T follicular helper cell (primary cell): ENCODE measurements around the gene IRF6.

ENCODE experiments used
- DNase-seq: peaks from one replicate; pipeline ENCODE4 v3.0.0-alpha.2; 2020; ENCODE audit warnings: low read depth

IRF6 gene

GRCh38 chr1:209790286-209791193 is 15.4 kb downstream of the IRF6 start:
- DNase-seq, result no peak

GRCh38 chr1:209789245-209789644 is 16.7 kb downstream of the IRF6 start:
- no peak for DNase-seq

GRCh38 chr1:209787551-209787950 is 18.4 kb downstream of the IRF6 start:
- DNase-seq, result no peak

GRCh38 chr1:209786146-209786545 is 19.8 kb downstream of the IRF6 start:
- no peak for DNase-seq

DNA sequence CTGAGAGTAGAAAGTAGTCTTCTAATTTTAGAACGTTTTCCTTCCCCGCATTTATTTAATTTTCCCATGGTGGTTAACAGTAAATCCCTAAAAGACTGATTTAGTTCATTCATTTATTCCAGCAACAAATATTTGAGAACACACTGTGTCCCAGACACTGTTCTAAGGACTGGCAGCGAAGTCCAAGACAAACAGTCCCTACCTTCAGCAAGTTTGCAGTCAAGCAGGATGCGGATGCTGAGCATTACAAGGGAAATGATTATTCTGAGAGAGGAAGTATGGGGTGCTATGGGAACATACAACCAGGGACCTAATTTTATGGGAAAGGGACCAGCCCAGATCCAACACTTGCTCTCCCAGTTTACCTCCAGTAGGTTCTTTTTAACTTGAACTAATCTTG is 20.4 kb downstream of the IRF6 start:
- no peak for DNase-seq

DNA sequence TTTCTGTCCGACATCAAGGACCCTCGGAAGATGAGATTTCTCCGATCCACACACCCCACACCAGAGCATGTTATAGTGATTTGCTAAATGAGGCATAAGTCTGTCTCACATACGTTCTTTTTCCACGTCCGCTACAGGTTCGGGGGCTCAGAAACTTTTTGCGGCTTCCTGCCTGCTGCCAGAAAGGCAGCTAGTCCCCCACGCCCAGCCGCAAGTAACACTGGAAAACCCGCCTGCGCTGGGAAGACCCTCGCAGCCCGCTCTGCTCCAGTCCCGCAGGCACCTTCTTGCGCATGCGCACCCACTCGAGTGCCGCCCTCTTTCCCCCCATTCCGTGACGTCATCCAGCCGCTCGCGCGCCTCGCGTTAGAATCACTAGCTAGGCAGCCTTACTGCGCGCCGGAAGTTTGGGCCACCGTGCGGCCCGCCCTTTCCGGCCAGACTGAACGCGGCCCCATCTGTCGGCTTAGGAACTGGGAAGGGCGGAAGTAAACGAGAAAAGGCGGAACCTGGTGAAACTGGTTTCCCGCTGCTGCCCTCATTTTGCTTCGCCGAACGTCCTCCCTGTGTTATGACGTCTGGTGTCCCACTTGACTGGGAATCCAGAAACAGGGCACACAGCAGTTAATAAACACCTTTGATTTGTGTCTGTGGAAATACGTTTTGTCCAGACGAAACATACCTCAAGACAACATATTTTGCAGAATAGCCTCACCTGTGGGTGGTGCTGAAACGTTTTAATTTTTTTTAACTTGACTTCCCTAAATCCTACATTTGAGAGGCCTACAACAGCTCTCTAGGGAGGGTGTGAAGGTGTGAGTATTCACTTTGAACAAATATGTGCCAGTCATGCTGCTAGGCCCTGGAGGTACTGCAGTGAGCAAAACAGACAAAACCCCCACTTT is 21.4 kb downstream of the IRF6 start, which contains the start of gene C1orf74:
Gene C1orf74 (minus strand): TSS at position 295 of the 905 bp plus-strand sequence. CDS start 925 bp downstream, outside the sequence.
- peak; percentile 99 for DNase-seq

DNA sequence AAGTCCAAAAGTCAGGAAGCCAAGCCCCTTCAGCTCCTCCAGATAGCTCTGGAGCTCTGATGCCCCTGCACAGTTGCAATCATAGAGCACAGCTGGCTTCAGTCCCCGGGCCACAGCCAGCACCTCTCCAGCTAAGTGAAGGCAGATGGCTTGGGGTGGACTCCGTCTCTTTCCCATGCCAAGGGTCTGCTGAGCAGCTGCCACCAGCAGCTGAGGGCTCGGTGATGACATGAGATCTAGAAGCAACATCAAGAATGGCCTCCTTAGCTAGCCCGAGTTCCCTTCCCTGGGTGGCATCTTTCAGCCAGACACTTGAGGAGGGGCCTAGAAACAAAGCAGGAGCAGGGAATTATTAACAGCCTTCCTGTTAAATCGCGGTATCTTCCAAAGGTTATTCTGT is 22.6 kb downstream of the IRF6 start:
- DNase-seq, result no peak

GRCh38 chr1:209780268-209780667 is 25.7 kb downstream of the IRF6 start:
- DNase-seq, result no peak

GRCh38 chr1:209778102-209778501 is 27.8 kb downstream of the IRF6 start:
- no peak for DNase-seq

- DNase-seq, result no peak
Observed at GRCh38 chr1:209777587-209777986, 28.4 kb downstream of the IRF6 start.

DNA sequence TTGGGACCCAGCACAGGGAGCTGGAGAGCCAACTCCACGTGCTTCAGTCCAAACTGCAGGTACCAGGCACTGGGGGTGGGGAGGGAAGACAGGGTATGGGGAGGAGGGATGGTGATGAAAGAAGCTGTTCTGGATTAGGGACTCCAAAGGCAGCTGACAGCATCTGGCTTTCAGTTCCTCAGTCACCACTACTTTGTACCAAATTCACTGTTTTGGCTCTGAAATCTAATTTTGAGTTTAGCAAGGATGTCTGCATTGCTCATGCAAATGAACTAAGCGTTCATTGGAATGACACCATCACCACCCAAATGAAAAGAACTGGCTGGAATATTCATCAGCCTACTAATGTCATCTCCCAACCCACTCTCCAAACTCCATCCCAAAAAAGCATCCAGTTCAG is 30.3 kb downstream of the IRF6 start:
- DNase-seq, result no peak

- DNase-seq, result no peak
Observed at GRCh38 chr1:209774592-209774991, 31.4 kb downstream of the IRF6 start.

GRCh38 chr1:209772126-209772525 is 33.8 kb downstream of the IRF6 start:
- no peak for DNase-seq

- no peak for DNase-seq
Observed at GRCh38 chr1:209770636-209771415, 35.1 kb downstream of the IRF6 start.

- DNase-seq, result no peak
Observed at GRCh38 chr1:209769971-209770370, 36.0 kb downstream of the IRF6 start.

DNA sequence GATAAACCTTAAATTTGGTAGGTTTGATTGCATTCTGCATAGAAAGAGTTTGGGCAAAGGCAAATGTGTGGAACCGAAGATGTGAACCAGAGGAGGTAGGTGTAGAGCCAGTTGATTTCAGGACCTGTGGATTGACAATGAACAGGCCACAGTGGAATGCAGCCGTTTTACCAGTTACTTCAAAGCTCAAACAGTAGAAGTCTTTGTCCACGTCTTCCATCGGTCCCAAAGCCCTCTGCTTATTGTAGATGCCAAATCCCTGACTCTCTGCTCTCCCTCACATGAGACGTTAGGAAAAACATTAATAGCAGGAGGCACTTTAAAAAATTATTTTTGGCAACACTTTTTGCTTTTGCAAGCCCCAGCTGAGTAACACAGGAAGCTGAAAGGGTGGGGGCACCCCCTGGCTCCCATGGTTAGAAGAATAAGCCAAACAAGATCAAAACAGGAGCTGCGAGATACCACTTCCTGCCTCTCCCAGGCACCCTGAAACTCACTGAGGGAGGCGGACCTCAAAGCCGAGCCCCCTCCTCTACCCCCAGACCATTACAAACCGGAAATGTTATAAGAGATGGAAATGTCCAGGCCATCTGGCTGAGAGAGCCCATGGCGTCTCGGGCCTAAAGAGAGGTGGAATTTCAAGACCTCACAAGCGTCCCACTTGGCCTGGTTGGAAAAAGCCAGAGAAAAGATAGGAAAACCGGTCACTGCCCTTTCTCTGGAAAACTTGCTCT is 36.6 kb downstream of the IRF6 start:
- DNase-seq, result peak; percentile 56

DNA sequence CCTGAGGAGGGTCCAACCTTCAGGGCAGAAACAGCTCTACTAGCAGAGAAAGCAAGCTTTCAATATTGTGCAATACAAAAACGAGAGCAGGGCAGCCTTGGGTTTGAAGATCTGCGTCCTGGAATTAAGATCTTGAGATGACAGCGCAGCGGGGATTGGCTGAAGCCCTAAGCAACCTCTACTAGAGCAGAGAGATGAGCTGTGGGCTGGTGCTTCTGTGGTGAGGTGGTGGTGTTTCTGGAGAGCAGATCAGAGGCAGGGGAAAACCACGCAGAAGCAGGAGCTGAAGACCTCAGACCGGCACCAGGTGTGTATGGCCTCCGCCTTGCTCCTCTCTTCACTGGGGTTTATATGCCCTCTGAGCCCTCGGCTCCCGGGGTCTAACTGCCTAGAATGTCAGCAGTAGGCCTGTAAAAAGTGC is 37.6 kb downstream of the IRF6 start:
- peak; percentile 63 for DNase-seq

- DNase-seq, result no peak
Observed at GRCh38 chr1:209767706-209768105, 38.2 kb downstream of the IRF6 start.

DNA sequence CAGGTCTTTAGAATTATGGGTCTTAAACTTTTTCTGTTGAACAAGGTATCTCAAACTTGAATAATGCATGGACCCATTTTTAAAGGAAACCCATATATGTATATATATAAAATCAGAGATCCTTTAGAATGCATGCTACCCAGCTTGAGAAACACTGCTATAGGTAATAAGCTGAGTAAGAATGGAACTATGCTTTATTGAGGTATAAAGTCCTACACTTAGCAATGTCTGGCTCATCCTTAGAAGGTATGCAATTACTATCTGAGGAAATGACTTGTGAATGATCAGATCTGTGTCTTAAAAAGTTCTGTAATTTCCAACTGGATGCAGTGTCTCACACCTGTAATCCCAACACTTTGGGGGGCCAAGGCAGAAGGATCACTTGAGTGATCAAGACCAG is 38.8 kb downstream of the IRF6 start:
- no peak for DNase-seq

GRCh38 chr1:209766051-209766450 is 39.9 kb downstream of the IRF6 start:
- DNase-seq, result no peak

- no peak for DNase-seq
Observed at GRCh38 chr1:209761011-209761635, 44.8 kb downstream of the IRF6 start.
